H1 (cell line): ENCODE data around the gene S100A16. TPM values are rescaled to one million over a fixed set of nuclear protein-coding genes. Genes with fewer than 3 reads are reported as not detected.

Source experiments
- CTCF ChIA-PET: fragments of 300-600 bp; sonication (Branson Sonifier 250); formaldehyde crosslinking; loops from one replicate; lab custom pipeline; 2021; ENCODE audit not compliant: partially characterized antibody; lab: Charles Lee
- POLR2A ChIA-PET: fragments of 300-600 bp; sonication (Branson Sonifier 250); formaldehyde crosslinking; loops from one replicate; lab custom pipeline; 2021; ENCODE audit warnings: inconsistent platforms; ENCODE audit not compliant: partially characterized antibody; lab: Charles Lee
- DNase-seq, 2 experiments: peaks; one replicate each; pipeline versions ENCODE4 v3.0.0 to v3.0.0-alpha.2; 2010 to 2022; ENCODE audit warnings: low spot score in 2 of 2, low read depth in 1 of 2, mixed read lengths in 1 of 2
- FAIRE-seq: peaks from 2 replicates; lab custom pipeline; 2011; peaks lifted over from hg19 to GRCh38; lab: Jason Lieb, UNC
- H2AFZ ChIP-seq: 2 replicates; pipeline ENCODE4 v1.8.1; 2012; ENCODE audit warnings: low read length, inconsistent platforms
- H2AK5ac ChIP-seq: 2 replicates; pipeline ENCODE4 v1.6.1; 2013; ENCODE audit warnings: low read depth, low read length
- H2BK120ac ChIP-seq: replicated peaks from 2 replicates; pipeline ENCODE3; 2013; ENCODE audit warnings: low read depth, low read length, inconsistent platforms
- H2BK12ac ChIP-seq: 2 replicates; pipeline ENCODE4 v1.6.1; 2013; ENCODE audit warnings: low read depth, low read length
- H2BK15ac ChIP-seq: 2 replicates; pipeline ENCODE4 v1.6.1; 2013; ENCODE audit warnings: low read length
- H2BK20ac ChIP-seq: 2 replicates; pipeline ENCODE4 v1.6.1; 2013; ENCODE audit warnings: low read length
- H2BK5ac ChIP-seq: 2 replicates; pipeline ENCODE4 v1.6.1; 2013; ENCODE audit warnings: low read depth, low read length
- H3K14ac ChIP-seq: 2 replicates; pipeline ENCODE4 v1.6.1; 2013; ENCODE audit warnings: inconsistent platforms; ENCODE audit not compliant: insufficient read length
- H3K18ac ChIP-seq: 2 replicates; pipeline ENCODE4 v1.6.1; 2013; ENCODE audit warnings: low read length; ENCODE audit errors: extremely low read depth
- H3K23ac ChIP-seq: 2 replicates; pipeline ENCODE4 v1.6.1; 2013; ENCODE audit warnings: inconsistent platforms; ENCODE audit not compliant: insufficient read length
- H3K23me2 ChIP-seq: 2 replicates; pipeline ENCODE4 v1.6.1; 2013; ENCODE audit warnings: low read depth, low read length
- H3K27ac ChIP-seq: 2 replicates; pipeline ENCODE4 v1.6.1; 2011; ENCODE audit warnings: low read depth, low read length, inconsistent platforms
- H3K27me3 ChIP-seq, 4 experiments: replicated peaks in 1 of 4; 1 replicate in 1 of 4; 2 replicates in 3 of 4; pipeline versions ENCODE4 v1.6.1 to v1.8.1; 2011 to 2013; ENCODE audit warnings: low read length in 3 of 4, mild to moderate bottlenecking in 3 of 4, inconsistent platforms in 2 of 4, mixed read lengths in 2 of 4, moderate library complexity in 1 of 4; ENCODE audit not compliant: control insufficient read depth in 3 of 4, insufficient read depth in 3 of 4; ENCODE audit errors: extremely low read depth in 1 of 4
- H3K36me3 ChIP-seq, 4 experiments: 2 replicates each; pipeline versions ENCODE4 v1.6.1 to v1.8.1; 2011 to 2013; ENCODE audit warnings: mild to moderate bottlenecking in 4 of 4, low read length in 3 of 4, moderate library complexity in 2 of 4, control low read depth in 1 of 4, inconsistent platforms in 1 of 4; ENCODE audit not compliant: insufficient read depth in 4 of 4, control insufficient read depth in 2 of 4
- H3K4ac ChIP-seq: replicated peaks from 2 replicates; pipeline ENCODE3; 2013; ENCODE audit warnings: low read length, low read depth, mixed read lengths, inconsistent platforms; ENCODE audit not compliant: insufficient read length
- H3K4me1 ChIP-seq, 4 experiments: replicated peaks in 1 of 4; 1 replicate in 1 of 4; 2 replicates in 3 of 4; pipeline versions ENCODE4 v1.6.1 to v1.8.1; 2011 to 2013; ENCODE audit warnings: low read length in 3 of 4, inconsistent platforms in 2 of 4, mixed read lengths in 1 of 4; ENCODE audit not compliant: insufficient read depth in 4 of 4, control insufficient read depth in 3 of 4
- H3K4me2 ChIP-seq, 2 experiments: 2 replicates each; pipeline versions ENCODE4 v1.6.1 to v1.8.1; 2011 to 2013; ENCODE audit warnings: low read depth in 2 of 2, low read length in 2 of 2, control low read depth in 1 of 2, inconsistent platforms in 1 of 2, mild to moderate bottlenecking in 1 of 2; ENCODE audit not compliant: insufficient read depth in 1 of 2
- H3K4me3 ChIP-seq, 4 experiments: fragments of 200-600, 300-600 bp in 1 of 4; sonication (generic), shearing (Covaris generic), sonication (Bioruptor Twin) in 1 of 4; 2 replicates each; pipeline versions ENCODE4 v1.5.1 to v1.8.1; 2011 to 2016; ENCODE audit warnings: low read length in 4 of 4, low read depth in 3 of 4, control low read depth in 2 of 4, inconsistent platforms in 2 of 4, mild to moderate bottlenecking in 2 of 4, mixed read lengths in 1 of 4, moderate library complexity in 1 of 4; ENCODE audit not compliant: insufficient read depth in 2 of 4; ENCODE audit errors: extremely low read depth in 1 of 4
- H3K56ac ChIP-seq: replicated peaks from 2 replicates; pipeline ENCODE3; 2013; ENCODE audit warnings: low read depth, mild to moderate bottlenecking, mixed read lengths, low read length, inconsistent platforms; ENCODE audit not compliant: insufficient read length
- H3K79me1 ChIP-seq: 2 replicates; pipeline ENCODE4 v1.6.1; 2013; ENCODE audit warnings: low read depth, low read length, control low read depth
- H3K79me2 ChIP-seq, 2 experiments: 2 replicates each; pipeline versions ENCODE4 v1.6.1 to v1.8.1; 2012 to 2013; ENCODE audit warnings: low read length in 2 of 2, mild to moderate bottlenecking in 2 of 2, inconsistent platforms in 1 of 2; ENCODE audit not compliant: insufficient read depth in 2 of 2, control insufficient read depth in 1 of 2
- H3K9ac ChIP-seq, 4 experiments: replicated peaks in 1 of 4; 1 replicate in 1 of 4; 2 replicates in 3 of 4; pipeline versions ENCODE4 v1.6.1 to v1.8.1; 2011 to 2013; ENCODE audit warnings: low read depth in 3 of 4, low read length in 3 of 4, control low read depth in 2 of 4, mild to moderate bottlenecking in 2 of 4, moderate library complexity in 2 of 4, inconsistent platforms in 1 of 4; ENCODE audit errors: extremely low read depth in 1 of 4
- H3K9me3 ChIP-seq, 2 experiments: 2 replicates each; pipeline versions ENCODE4 v1.6.1 to v1.8.1; 2012 to 2013; ENCODE audit warnings: mild to moderate bottlenecking in 2 of 2, moderate library complexity in 2 of 2, control low read depth in 1 of 2, inconsistent platforms in 1 of 2, low read depth in 1 of 2, low read length in 1 of 2, mixed read lengths in 1 of 2; ENCODE audit not compliant: insufficient read depth in 2 of 2
- H4K20me1 ChIP-seq, 2 experiments: replicated peaks in 1 of 2; 2 replicates each; pipeline versions ENCODE3 to v1.8.1; 2011 to 2013; ENCODE audit warnings: inconsistent platforms in 2 of 2, low read length in 2 of 2, mild to moderate bottlenecking in 1 of 2; ENCODE audit not compliant: insufficient read depth in 2 of 2, control insufficient read depth in 1 of 2
- H4K5ac ChIP-seq: 2 replicates; pipeline ENCODE4 v1.6.1; 2013; ENCODE audit warnings: low read length, low read depth, mixed read lengths, inconsistent platforms; ENCODE audit not compliant: insufficient read length
- H4K8ac ChIP-seq: 2 replicates; pipeline ENCODE4 v1.8.0; 2013; ENCODE audit warnings: mild to moderate bottlenecking, moderate library complexity, low read length, inconsistent platforms; ENCODE audit not compliant: insufficient read depth; ENCODE audit errors: extremely low read depth
- H4K91ac ChIP-seq: replicated peaks from 2 replicates; pipeline ENCODE3; 2013; ENCODE audit warnings: low read length, mixed read lengths, inconsistent platforms; ENCODE audit not compliant: insufficient read length
- CBX8 ChIP-seq: fragments of 300-800, 300-1000 bp; sonication (generic); IDR thresholded peaks from 2 replicates; pipeline ENCODE4 v1.7.1; 2016; ENCODE audit warnings: low read depth, low read length, borderline replicate concordance
- KDM5A ChIP-seq: fragments of 200-600 bp; IDR thresholded peaks from 2 replicates; pipeline ENCODE4 v1.7.1; 2012; ENCODE audit warnings: mild to moderate bottlenecking, low read length, inconsistent platforms, mixed read lengths
- WGBS, 2 experiments: shearing (Covaris generic) in 1 of 2; methylation state at CpG; one replicate each; pipeline versions ENCODE4 v1.1.6 to v1.1.7; 2013 to 2015; ENCODE audit warnings: low lambda C conversion rate in 2 of 2, mixed read lengths in 2 of 2, inconsistent platforms in 1 of 2, low coverage in 1 of 2, missing lambda C conversion rate in 1 of 2; ENCODE audit not compliant: insufficient replicate concordance in 2 of 2, insufficient coverage in 1 of 2, insufficient read length in 1 of 2; ENCODE audit errors: extremely low coverage in 1 of 2, missing lambda C conversion rate in 1 of 2; 5-methylcytosine and 5-hydroxymethylcytosine counted together
- polyA plus RNA-seq, 7 experiments: library from polyadenylated mRNA; depleted of rRNA in 3 of 7; stranded (reverse) in 5 of 7; unstranded in 2 of 7; fragments of >200 nt in 5 of 7; fragments of 200-250 nt in 2 of 7; gene quantifications; 1 replicate in 5 of 7; 2 replicates in 1 of 7; 4 replicates in 1 of 7; pipeline versions ENCODE4 v1.2.1 to v1.2.3, GENCODE V29; 2011 to 2013; ENCODE audit warnings: missing spikeins in 2 of 7, mixed read lengths in 2 of 7
- total RNA-seq: library from RNA; stranded (reverse); fragmentation: NEBNext Ultra II Directional; extraction: Animal tissue kit (Norgen Biotek cat#: 25700); gene quantifications from 2 replicates; pipeline ENCODE4 v1.2.1, GENCODE V29; 2021
- TF ChIP-seq, protein P1 (sequence below), 3 experiments: IDR thresholded peaks; 1 replicate in 2 of 3; 2 replicates in 1 of 3; pipeline versions ENCODE4 v1.5.1 to v1.6.1; 2011; ENCODE audit warnings: low read length in 3 of 3, mild to moderate bottlenecking in 3 of 3, inconsistent platforms in 2 of 3, low read depth in 1 of 3, moderate library complexity in 1 of 3; ENCODE audit not compliant: insufficient read depth in 1 of 3; ENCODE audit errors: control extremely low read depth in 1 of 3

The S100A16 gene
- total and polyA plus RNA-seq, 2 of the 8 experiments (the other 6 are each of a cell fraction or from before 2014, with no cell fraction given): 14.9 to 61.4 TPM

DNA sequence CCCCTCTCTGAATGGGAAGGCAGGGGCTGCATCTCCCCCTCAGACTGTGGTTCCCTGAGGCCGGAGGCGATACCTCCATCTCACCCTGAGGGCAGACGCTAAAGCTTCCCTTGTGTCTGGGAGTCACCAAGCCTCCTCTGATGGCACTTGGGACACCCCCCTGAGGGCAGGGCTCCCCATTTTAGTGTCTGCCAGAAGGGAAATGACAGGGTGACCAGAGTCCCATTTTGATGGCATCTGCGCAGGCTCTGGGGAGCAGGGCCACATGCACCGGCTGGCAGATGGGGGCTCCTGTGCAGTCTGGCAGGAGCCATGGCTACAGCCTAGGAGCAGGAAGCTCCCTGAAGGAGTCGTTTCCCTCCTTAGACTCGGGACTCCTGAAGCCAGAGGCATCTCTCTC lies 48.9 kb downstream of the S100A16 start:
- Histone ChIP-seq H3K18ac (no peak overlapping the region), H3K9me3 (no peaks in the 10 kb centered on the region), H3K9ac (no peak overlapping the region), H3K56ac (no peak overlapping the region), H2BK20ac (0 out of 2 replicates have a peak overlapping the region, but pooled peaks have one; percentile 48), H3K4me2 (no peak overlapping the region), H3K36me3 (no peaks in the 10 kb centered on the region), H2AFZ (no peak overlapping the region), H3K27ac (no peak overlapping the region), H4K5ac (no peak overlapping the region), H3K4me1 (peaks cover 11 to 26% (median 20%) of the 10 kb centered on the region in 4 experiments), H3K4me3 (no peak overlapping the region), H3K23ac (no peak overlapping the region), H2BK5ac (no peak overlapping the region), H3K79me1 (no peaks in the 10 kb centered on the region), H3K79me2 (no peaks in the 10 kb centered on the region), H2BK120ac (no peak overlapping the region), H2BK15ac (peak overlapping the region; percentile 61), H3K14ac (no peak overlapping the region), H3K4ac (no peak overlapping the region), H2BK12ac (peak overlapping the region; percentile 68; the same call in 1 of the 2 replicates), H4K20me1 (no peaks in the 10 kb centered on the region), H4K8ac (no peak overlapping the region), H2AK5ac (no peak overlapping the region), H3K23me2 (no peaks in the 10 kb centered on the region; the same call in 1 of the 2 replicates), H4K91ac (peak overlapping the region; percentile 10), H3K27me3 (0 out of 7 replicates have a peak, but pooled peaks cover 0 to 4% (median 0%) of the 10 kb centered on the region in 4 experiments)
- 94% methylated on average over 7 of the region's 7 CpGs; no CpG with 5 or more reads in 1 of the 2 experiments for WGBS, 2 experiments
- ChIA-PET CTCF (interaction anchor here (1.0 to 5.9 kb wide), 10 partner anchors 11 to 62 kb away, joined by 3 to 55 read pairs (median 7); partner anchors contain the start of genes S100A14, S100A4 and S100A6), POLR2A (interaction anchor here (1.0 to 2.2 kb wide), 5 partner anchors 10 to 77 kb away, joined by 3 to 6 read pairs (median 3); partner anchors contain the start of genes CHTOP and S100A13)
- TF ChIP-seq KDM5A: no peak
- TF ChIP-seq CBX8: no peak
- TF ChIP-seq, protein P1, sequence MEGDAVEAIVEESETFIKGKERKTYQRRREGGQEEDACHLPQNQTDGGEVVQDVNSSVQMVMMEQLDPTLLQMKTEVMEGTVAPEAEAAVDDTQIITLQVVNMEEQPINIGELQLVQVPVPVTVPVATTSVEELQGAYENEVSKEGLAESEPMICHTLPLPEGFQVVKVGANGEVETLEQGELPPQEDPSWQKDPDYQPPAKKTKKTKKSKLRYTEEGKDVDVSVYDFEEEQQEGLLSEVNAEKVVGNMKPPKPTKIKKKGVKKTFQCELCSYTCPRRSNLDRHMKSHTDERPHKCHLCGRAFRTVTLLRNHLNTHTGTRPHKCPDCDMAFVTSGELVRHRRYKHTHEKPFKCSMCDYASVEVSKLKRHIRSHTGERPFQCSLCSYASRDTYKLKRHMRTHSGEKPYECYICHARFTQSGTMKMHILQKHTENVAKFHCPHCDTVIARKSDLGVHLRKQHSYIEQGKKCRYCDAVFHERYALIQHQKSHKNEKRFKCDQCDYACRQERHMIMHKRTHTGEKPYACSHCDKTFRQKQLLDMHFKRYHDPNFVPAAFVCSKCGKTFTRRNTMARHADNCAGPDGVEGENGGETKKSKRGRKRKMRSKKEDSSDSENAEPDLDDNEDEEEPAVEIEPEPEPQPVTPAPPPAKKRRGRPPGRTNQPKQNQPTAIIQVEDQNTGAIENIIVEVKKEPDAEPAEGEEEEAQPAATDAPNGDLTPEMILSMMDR (IDR thresholded peaks at IDR 0.05; ENCODE audit: control extremely low read depth in 1 of 3, insufficient read depth in 1 of 3, low read depth in 1 of 3, low read length in 3 of 3): no peak
- FAIRE-seq (no peak), DNase-seq (no peak)
